Islet of Langerhans (tissue), 1 donor: ENCODE results near the gene TSPAN8.
"Not testable (repeated sequence)": the region's sequence is repeated elsewhere in the genome, so short reads cannot be mapped to it uniquely, and the experiment has no call there.

Experiments
- FAIRE-seq: peaks from one replicate; lab custom pipeline; 2011; peaks lifted over from hg19 to GRCh38; lab: Jason Lieb, UNC

Gene TSPAN8

DNA sequence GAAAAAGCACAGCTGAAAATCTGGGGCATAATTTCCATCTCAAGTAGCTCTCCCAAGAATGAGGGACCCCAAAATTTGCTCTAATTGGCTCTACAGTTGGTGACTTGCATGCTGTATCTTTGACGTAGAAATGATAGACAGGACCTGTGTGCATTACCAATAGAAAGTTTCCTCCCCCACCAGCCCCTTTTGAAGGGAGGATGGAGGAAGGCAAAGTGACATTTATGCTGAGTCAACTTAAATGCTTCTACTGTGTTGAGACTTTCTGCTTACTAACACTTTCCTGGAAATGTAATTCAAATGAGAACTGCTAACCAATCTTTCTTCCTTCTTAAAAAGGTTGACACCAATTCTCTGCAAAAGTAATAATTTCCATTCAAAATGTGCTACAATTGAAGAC, 31.9 kb downstream of the TSPAN8 start:
- FAIRE-seq, result no peak

DNA sequence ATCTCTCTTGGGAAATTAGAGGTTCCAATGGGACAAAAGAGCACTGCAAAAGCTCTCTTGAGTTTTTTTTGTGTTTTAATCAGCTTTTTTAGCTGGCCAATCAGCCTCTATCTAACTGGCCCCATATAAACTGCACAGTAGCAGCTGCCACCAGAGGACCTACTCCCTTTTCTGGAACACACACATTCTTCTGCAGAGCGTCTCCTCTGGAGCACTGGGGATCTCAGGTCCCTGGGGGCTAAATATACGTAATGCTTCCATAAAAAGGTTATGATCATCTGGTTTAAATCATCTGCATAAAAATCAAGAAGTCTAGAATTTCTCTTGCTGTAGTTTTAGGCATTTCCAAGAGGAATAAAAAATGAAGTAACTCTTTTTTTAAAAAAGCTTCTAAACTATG, 32.3 kb downstream of the TSPAN8 start:
- FAIRE-seq, result no peak

DNA sequence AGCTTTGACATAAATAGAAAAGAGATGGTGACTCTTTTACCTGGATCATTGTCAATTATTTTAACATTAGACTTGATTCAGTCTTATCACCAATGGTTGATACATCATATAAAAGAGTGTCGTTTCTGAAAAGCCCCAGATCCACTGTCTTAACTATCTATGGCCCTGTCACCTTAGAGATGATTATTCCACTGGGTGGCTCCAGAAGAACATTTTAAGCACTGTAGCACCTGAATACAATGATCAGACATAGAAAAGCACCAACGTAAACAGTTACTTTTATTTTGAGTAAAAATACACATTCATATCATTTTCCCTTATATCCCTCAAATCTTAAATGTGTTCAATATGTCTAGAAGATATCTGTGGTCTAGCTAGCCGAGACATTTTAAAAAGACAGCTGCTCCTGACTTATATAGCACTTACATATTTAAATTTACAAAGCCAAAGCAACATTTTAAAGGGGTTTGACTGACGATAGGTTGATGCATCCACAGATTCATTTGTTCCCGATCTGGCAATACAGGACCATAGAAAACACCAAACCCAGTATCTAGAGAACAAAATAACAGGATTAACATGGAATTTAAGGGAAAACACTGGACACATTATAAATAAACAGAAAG, 32.9 kb downstream of the TSPAN8 start:
- FAIRE-seq, result no peak

DNA sequence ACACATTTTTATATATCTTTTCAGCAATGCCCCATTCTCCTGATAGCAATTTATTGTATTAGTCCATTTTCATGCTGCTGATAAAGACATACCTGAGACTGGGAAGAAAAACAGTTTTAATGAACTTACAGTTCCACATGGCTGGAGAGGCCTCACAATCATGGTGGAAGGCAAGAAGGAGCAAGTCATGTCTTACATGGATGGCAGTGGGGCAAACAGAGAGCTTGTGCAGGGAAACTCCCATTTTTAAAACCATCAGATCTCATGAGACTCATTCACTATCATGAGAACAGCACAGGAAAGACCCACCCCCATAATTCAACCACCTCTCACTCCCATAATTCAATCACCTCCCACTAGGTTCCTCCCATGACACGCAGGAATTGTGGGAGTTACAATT, 44.7 kb downstream of the TSPAN8 start:
- not testable (repeated sequence) for FAIRE-seq

DNA sequence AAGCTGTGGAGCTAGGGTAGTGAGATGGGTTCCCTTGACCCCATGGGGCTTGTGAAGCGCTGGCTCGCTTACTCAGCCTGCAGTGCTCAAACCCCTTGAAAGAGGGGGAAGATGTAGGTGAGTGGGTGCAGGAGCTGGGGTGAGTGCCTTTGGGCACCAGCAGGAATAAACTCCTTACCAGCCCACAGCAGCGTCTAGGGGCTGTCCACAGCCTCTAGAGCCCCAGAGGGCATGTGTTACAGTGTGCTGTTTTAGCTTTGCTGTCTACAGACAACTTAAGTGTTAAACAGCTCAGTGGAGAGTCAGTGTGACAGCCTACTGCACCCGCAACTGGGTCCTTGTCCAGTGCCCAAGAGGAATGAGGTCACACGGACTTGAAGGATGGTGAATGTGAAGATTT, 48.0 kb downstream of the TSPAN8 start:
- no peak for FAIRE-seq

DNA sequence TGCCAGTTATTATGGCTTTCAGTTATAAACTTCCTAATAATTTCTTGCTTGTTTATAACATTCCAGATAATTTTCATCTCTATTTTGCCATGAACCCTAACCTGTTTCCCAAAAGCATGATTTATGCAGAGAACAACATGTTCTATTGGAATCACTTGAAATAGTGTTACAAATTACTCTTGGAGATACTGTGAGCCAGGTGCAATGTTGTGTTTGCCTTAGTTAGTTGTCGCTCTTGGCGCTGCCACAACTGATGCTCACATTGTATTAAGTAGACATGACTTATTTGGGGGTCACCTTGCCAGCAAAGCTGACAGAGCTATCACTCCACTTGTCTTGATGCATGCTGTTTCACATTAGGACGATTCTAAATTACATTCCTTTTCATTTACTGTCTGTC, 49.4 kb downstream of the TSPAN8 start:
- FAIRE-seq, result no peak

DNA sequence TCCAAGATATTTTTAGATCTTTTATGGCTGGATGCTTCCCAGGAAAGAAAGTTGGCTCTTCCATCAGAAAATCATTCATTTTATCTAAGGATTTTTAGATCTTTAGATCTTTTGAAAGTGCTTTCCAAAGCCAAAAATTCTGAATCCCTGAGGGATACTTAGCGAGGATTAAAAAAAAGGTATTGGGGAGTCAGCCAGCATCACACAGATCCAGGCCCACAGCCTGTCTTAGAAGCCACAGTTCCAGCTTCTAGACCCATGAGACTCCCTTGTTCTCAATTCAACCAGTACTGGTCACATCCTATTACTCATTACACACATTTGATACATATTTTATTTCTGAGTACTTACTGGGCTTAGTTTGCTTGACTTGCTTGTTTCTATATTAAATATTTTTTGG, 49.9 kb downstream of the TSPAN8 start:
- FAIRE-seq, result no peak

DNA sequence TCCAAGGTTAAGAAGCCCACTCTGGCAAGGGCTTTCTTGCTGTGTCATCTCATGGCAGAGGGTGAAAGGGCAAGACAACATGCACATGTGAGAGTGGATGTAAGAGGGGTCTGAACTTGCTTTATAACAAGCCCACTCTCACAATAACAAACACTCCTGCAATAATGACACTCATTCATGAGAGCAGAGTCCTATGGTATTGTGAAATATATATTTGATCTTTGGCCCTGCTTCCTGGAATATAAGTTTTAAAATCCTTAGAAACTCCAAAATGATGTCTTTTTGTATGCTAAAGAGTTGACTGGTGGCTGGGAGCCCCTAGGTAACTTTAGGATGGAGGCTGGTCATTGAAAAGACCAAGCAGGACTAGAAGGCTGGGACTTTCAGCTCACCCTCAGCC, 51.8 kb downstream of the TSPAN8 start:
- no peak for FAIRE-seq

DNA sequence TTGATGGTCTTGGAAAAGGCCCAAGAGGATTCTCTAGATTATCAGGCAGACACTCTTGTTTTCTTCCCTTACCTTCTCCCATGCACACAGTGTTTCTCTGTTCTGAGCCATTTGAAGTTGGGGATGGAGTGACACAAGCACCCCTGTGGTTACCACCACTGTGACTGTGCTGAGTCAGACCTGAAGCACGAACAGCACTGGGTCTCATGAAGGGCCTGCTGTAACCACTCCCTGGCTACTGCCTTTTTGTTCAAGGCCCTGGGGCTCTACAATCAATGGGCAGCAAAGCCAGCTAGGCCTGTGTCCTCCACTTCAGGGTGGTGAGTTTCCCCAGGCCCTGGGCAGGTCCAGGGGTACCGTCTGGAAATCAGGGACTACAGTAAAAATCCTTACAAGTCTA, 65.5 kb downstream of the TSPAN8 start:
- no peak for FAIRE-seq

DNA sequence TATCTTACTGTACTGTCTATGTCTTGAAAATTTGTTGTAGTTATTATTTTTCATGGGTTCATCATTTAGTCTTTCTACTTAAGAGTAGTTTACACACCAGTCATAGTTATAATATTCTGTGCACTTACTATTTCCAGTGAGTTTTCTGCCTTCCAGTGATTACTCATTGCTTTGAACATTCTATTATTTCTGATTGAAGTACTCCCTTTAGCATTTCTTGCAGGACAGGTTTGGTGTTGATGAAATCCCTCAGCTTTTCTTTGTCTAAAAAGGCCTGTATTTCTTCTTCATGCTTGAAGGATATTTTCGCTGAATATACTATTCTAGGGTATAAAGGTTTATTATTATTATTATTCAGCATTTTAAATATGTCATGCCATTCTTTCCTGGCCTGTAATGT, 66.8 kb downstream of the TSPAN8 start:
- FAIRE-seq, result no peak

DNA sequence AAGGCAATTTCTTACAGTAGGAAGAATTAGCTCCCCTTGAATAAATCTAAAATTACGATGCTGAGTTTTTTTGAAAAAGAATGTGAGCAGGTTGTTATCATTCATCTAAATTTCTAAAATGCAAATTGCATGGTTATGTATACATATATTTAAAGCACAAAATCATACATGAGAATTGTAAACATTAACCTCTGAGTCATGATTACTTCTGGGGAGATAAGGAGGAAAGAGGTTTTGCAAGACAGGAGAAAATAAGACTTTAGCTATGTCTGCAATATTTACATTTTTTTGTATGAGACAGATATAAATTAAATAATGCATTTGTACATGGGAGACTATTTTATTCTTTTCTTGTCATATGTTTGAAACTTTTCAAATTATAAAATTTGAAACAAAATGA, 72.2 kb downstream of the TSPAN8 start:
- no peak for FAIRE-seq

DNA sequence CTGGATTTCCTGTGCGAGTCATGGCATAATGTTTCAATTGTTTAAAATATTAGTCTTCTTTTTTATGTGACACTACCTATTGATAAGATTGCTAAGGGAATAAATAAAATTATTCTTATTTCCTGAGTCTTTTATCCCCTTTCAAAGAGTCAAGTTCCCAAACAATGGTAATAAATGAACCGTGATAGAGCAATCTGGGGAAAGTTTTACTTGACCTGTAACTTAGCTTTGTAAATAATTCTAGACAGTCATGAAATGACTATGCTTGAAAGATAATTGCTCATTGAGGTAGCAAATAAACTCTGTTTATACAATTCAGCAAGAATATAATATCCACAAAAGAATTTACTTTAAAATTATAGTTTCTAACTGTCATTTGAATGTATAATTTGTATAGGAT, 82.1 kb downstream of the TSPAN8 start:
- peak; percentile 36 for FAIRE-seq
